Activated CD8-positive, alpha-beta T cell treated with anti-CD3 and anti-CD28 coated beads for 36 hours (primary cell): ENCODE data around the gene SLC45A3. TPM values are rescaled to one million over a fixed set of nuclear protein-coding genes. Genes with fewer than 3 reads are reported as not detected.

Experiments
- ATAC-seq: fragments of 200-7000 bp; cut with Tn5 transposase; one replicate; pipeline ENCODE4 v1.10.0; 2021; ENCODE audit warnings: mild to moderate bottlenecking, moderate library complexity
- CTCF ChIA-PET: fragments of 350-600 bp; sonication (Branson Sonifier 250); formaldehyde crosslinking; loops from one replicate; lab custom pipeline; 2021; ENCODE audit warnings: antibody characterized with exemption; lab: Charles Lee
- POLR2A ChIA-PET: fragments of 350-600 bp; sonication (Branson Sonifier 250); formaldehyde crosslinking; loops from one replicate; lab custom pipeline; 2021; ENCODE audit warnings: antibody characterized with exemption; lab: Charles Lee
- DNase-seq: peaks from one replicate; pipeline ENCODE4 v3.0.0-alpha.2; 2020
- H3K27ac Mint-ChIP-seq: one replicate; pipeline ENCODE4 v1.8.0; 2021; ENCODE audit warnings: mild to moderate bottlenecking, mixed read lengths
- H3K27me3 Mint-ChIP-seq: one replicate; pipeline ENCODE4 v1.8.0; 2021; ENCODE audit warnings: mixed read lengths
- H3K36me3 Mint-ChIP-seq: one replicate; pipeline ENCODE4 v1.8.0; 2021; ENCODE audit warnings: low read depth, mixed read lengths
- H3K4me1 Mint-ChIP-seq: one replicate; pipeline ENCODE4 v1.8.0; 2021; ENCODE audit warnings: low read depth, mixed read lengths
- H3K4me3 Mint-ChIP-seq: one replicate; pipeline ENCODE4 v1.8.0; 2021; ENCODE audit warnings: mild to moderate bottlenecking, moderate library complexity, mixed read lengths
- H3K9me3 Mint-ChIP-seq: one replicate; pipeline ENCODE4 v1.8.0; 2021; ENCODE audit warnings: mixed read lengths
- intact Hi-C: fragments of 100-400 bp; cut with micrococcal nuclease; formaldehyde crosslinking; loops from one replicate; pipeline ENCODE4 v1.10.0; 2022
- total RNA-seq, 2 experiments: library from RNA; stranded (reverse); gene quantifications; one replicate each; pipeline ENCODE4 v1.2.3, GENCODE V29; 2021
- TF ChIP-seq, protein P1 (sequence below): fragments of 200-600 bp; IDR thresholded peaks from one replicate; pipeline ENCODE4 v1.8.0; 2022; ENCODE audit warnings: antibody characterized with exemption, mild to moderate bottlenecking

SLC45A3 gene
- total RNA-seq, 2 experiments from 2014 or later = 0.38 to 0.65 TPM

DNA sequence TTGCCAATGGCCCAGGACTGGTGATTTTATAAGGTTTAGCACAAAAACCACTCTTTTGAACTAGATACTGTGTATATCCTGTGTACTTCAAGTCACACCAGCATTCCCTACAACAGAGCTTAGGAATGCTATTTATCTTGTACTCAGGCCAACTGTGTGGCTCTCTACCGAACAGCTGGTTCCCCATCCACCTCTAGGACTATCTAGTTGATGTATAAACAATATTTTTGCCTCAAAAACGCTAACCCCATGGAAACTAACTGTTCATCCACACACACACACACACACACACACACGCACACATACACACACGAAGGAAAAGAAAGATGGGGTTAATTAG is 28.7 kb upstream of the SLC45A3 start:
- intact Hi-C loops = no loop called here
- DNase-seq (no peak), ATAC-seq (no peak)
- ChIA-PET CTCF (interaction anchor here (1.2 to 9.0 kb wide), 7 partner anchors 8 to 268 kb away, joined by 4 to 232 read pairs (median 28); partner anchors contain the start of gene RAB29), POLR2A (interaction anchor here (1.0 to 1.4 kb wide), 3 partner anchors 15 to 51 kb away, joined by 3 to 5 read pairs (median 3); no protein-coding TSS in a partner anchor)
- Mint-ChIP-seq H3K27me3 (no peaks in the 10 kb centered on the region), H3K4me1 (peaks cover 6% of the 10 kb centered on the region), H3K36me3 (peaks cover 17% of the 10 kb centered on the region), H3K4me3 (no peak overlapping the region), H3K27ac (no peak overlapping the region), H3K9me3 (no peaks in the 10 kb centered on the region)
- TF ChIP-seq, protein P1, sequence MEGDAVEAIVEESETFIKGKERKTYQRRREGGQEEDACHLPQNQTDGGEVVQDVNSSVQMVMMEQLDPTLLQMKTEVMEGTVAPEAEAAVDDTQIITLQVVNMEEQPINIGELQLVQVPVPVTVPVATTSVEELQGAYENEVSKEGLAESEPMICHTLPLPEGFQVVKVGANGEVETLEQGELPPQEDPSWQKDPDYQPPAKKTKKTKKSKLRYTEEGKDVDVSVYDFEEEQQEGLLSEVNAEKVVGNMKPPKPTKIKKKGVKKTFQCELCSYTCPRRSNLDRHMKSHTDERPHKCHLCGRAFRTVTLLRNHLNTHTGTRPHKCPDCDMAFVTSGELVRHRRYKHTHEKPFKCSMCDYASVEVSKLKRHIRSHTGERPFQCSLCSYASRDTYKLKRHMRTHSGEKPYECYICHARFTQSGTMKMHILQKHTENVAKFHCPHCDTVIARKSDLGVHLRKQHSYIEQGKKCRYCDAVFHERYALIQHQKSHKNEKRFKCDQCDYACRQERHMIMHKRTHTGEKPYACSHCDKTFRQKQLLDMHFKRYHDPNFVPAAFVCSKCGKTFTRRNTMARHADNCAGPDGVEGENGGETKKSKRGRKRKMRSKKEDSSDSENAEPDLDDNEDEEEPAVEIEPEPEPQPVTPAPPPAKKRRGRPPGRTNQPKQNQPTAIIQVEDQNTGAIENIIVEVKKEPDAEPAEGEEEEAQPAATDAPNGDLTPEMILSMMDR = no peak

DNA sequence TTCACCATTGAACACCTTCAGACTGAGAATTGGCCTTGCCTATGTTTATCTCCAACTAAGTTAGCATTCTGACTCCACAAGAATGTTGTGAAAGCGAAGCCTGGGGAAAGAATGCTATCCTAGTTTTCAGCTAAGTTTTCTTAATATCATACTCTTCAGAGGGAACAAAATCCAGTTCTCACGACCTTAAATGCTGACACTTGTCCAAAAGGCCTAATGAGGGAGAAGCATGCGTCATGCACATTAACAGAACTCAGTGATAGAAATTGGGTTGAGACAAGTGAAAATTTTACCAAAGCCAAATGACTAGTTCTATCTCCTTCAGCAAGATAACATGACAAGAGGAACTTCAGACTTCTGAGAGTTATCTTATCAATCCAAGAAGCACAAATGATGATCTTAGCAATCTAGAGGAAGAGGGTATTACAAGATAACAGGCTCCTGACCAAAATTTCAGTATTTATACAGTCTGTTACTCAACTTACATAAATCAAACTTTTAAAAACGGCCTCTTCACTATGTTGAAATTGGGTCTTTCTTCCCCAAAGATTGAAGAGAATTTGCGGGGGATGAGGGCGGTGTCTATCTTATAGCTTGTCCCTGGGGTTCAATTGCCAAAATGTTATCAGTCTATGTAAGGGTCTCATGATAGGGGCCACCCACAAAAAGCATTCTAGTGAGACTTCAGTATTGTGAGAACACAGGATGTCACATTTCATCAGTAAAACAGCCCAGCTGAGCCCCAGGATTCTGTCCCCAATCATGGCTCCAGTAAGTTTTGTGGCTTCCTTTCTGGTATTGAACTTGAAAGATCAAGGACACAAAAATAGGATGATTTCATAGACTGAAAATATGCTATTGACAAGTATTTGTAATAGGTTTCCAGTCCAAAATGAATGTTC is 26.5 kb upstream of the SLC45A3 start:
- ChIA-PET CTCF (interaction anchor here (0.9 to 9.0 kb wide), 5 partner anchors 17 to 271 kb away, joined by 3 to 232 read pairs (median 14); no protein-coding TSS in a partner anchor), POLR2A (interaction anchor here (0.6 kb wide), 2 partner anchors 19 to 46 kb away, joined by 3 to 4 read pairs; no protein-coding TSS in a partner anchor)
- Mint-ChIP-seq H3K27ac (no peak overlapping the region), H3K4me3 (no peak overlapping the region), H3K27me3 (no peaks in the 10 kb centered on the region), H3K36me3 (peaks cover 17% of the 10 kb centered on the region), H3K4me1 (peaks cover 6% of the 10 kb centered on the region), H3K9me3 (no peaks in the 10 kb centered on the region)
- DNase-seq (no peak), ATAC-seq (no peak)
- intact Hi-C loops = no loop called here
- TF ChIP-seq, protein P1 = no peak

DNA sequence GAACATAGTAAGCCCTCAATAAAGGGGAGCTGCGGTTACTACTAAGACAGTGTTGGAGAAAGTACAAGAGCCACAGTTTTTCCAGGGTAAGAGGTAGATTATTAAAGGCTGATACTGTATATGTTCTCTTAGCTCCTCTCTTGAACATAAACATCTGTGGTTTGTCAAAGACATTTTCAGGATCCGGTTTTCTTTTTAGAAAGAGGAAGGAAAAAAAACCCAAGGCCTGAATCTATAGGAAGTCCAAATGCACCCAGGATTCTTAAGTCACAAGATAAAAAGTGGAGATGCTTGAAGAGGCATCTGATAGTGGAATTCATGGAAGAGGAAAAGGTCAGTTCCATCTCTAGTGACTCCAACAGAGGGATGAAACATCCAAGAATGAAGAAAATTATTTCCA is 24.6 kb upstream of the SLC45A3 start:
- Mint-ChIP-seq H3K4me3 (no peak overlapping the region), H3K36me3 (peaks cover 9% of the 10 kb centered on the region), H3K4me1 (no peaks in the 10 kb centered on the region)

DNA sequence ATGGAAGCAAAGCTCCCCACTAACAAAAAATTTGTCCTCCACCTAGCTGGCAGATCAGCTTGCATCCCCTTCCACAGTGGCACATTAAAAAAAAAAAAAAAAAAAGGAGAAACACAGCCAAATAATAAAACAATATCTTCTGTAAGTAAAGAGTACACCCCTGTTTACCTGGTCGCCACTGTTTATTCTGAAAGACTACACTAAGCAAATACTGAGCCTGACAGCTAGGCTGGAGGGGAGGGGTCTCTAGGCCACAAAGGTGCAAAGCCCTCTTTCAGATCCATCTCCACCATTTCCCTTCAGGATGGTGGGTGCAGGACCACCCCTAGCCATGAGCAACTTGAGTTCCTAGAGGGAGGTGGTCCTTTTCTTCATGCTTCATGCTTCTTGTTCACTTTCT is 22.8 kb upstream of the SLC45A3 start:
- ATAC-seq = no peak
- Mint-ChIP-seq H3K4me1 (no peaks in the 10 kb centered on the region), H3K4me3 (no peak overlapping the region), H3K36me3 (peaks cover 5% of the 10 kb centered on the region), H3K9me3 (no peaks in the 10 kb centered on the region), H3K27me3 (no peaks in the 10 kb centered on the region), H3K27ac (no peak overlapping the region)
- intact Hi-C loops = no loop called here
- no peak for DNase-seq
- ChIA-PET POLR2A (interaction anchor here (0.9 to 1.0 kb wide), 2 partner anchors 9 to 46 kb away, joined by 3 read pairs; no protein-coding TSS in a partner anchor), CTCF (interaction anchor here (0.8 to 1.4 kb wide), 3 partner anchors 44 to 194 kb away, joined by 3 to 4 read pairs (median 3); no protein-coding TSS in a partner anchor)
- TF ChIP-seq, protein P1 = no peak

More for the DNA sequence above, 24.6 kb upstream of the SLC45A3 start:
- POLR2A ChIA-PET = no interaction called here
- intact Hi-C loops = no loop called here
- CTCF ChIA-PET = interaction anchor here (2.5 kb wide), 1 partner anchor 46 kb away, joined by 14 read pairs; no protein-coding TSS in a partner anchor
- H3K27ac Mint-ChIP-seq = no peak overlapping the region
- no peaks in the 10 kb centered on the region for H3K9me3 Mint-ChIP-seq
- no peaks in the 10 kb centered on the region for H3K27me3 Mint-ChIP-seq
- ATAC-seq (no peak), DNase-seq (no peak)
- TF ChIP-seq, protein P1 = no peak

DNA sequence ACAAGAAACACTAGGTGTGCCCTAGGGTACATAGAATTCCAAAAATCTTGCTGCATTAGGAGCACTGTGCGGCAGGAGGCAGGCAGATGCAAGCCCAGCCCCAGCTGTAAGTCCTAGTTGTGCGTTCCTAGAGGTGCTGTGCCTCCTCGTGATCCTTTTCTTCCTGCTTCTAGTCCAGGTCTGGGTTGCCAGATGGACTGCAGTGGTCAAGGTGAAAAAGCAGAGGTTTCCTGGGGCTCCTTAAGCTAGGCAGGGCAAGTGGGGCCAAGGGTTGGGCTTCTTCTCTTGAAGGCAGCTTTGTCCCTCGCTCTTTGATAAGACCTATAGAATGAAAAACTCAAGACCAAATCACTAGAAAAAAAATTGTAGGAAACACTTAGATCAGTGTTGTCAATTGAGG is 21.6 kb upstream of the SLC45A3 start:
- CTCF ChIA-PET = interaction anchor here (1.1 to 2.8 kb wide), 3 partner anchors 9 to 275 kb away, joined by 3 to 13 read pairs (median 4); no protein-coding TSS in a partner anchor
- H3K4me3 Mint-ChIP-seq = no peak overlapping the region
- no peak for DNase-seq
- peaks cover 2% of the 10 kb centered on the region for H3K27me3 Mint-ChIP-seq
- no peak for ATAC-seq
- TF ChIP-seq, protein P1 = no peak
- POLR2A ChIA-PET = no interaction called here
- intact Hi-C loops = no loop called here
- no peaks in the 10 kb centered on the region for H3K4me1 Mint-ChIP-seq
- no peaks in the 10 kb centered on the region for H3K9me3 Mint-ChIP-seq
- H3K36me3 Mint-ChIP-seq = peaks cover 4% of the 10 kb centered on the region
- H3K27ac Mint-ChIP-seq = no peak overlapping the region
